ENCODE data around the gene NLK.

DNA sequence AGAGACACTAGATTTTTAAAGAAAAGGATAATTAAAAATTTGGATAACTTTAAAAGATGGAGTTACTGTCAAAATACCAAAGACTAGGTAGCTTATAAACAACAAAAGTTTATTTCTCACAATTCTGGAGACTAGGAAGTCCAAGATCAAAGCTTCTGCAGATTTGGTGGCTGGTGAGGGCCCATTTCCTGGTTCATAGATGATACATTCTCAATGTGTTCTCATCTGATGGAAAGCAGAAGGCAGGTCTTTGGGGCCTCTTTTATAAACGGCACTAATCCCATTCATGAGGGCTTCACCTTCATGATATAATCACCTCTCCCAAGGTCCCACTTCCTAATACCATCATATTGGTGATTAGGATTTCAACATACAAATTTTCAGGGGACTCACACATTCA, 33.7 kb downstream of the NLK start:
- no peak for TF ChIP-seq CSDC2 (CRISPR knock-in tag; IDR thresholded peaks at IDR 0.05)
- no peak for TF ChIP-seq ZNF8 (CRISPR knock-in tag; IDR thresholded peaks at IDR 0.05)
- no peak for TF ChIP-seq ZNF70 (CRISPR knock-in tag; IDR thresholded peaks at IDR 0.05)
- TF ChIP-seq ZC3H10 (CRISPR knock-in tag; IDR thresholded peaks at IDR 0.05), result no peak
- TF ChIP-seq PATZ1 (CRISPR knock-in tag; IDR thresholded peaks at IDR 0.05; ENCODE audit: borderline replicate concordance), result no peak
- TF ChIP-seq, protein P1, sequence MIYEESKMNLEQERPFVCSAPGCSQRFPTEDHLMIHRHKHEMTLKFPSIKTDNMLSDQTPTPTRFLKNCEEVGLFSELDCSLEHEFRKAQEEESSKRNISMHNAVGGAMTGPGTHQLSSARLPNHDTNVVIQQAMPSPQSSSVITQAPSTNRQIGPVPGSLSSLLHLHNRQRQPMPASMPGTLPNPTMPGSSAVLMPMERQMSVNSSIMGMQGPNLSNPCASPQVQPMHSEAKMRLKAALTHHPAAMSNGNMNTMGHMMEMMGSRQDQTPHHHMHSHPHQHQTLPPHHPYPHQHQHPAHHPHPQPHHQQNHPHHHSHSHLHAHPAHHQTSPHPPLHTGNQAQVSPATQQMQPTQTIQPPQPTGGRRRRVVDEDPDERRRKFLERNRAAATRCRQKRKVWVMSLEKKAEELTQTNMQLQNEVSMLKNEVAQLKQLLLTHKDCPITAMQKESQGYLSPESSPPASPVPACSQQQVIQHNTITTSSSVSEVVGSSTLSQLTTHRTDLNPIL (CRISPR knock-in tag; IDR thresholded peaks at IDR 0.05; ENCODE audit: low read depth), result no peak
- no peak for TF ChIP-seq ZFP3 (CRISPR knock-in tag; IDR thresholded peaks at IDR 0.05)
- no peak for TF ChIP-seq GLIS3 (CRISPR knock-in tag; IDR thresholded peaks at IDR 0.05)
- TF ChIP-seq CSRNP3 (CRISPR knock-in tag; IDR thresholded peaks at IDR 0.05), result no peak
- no peak for TF ChIP-seq ARNTL (CRISPR knock-in tag; IDR thresholded peaks at IDR 0.05; ENCODE audit: borderline replicate concordance, low read depth)

Data from SK-N-SH treated with all-trans-retinoic acid at 6 μM for 48 hours (cell line).